Esophagus muscularis mucosa (tissue), 4 donors: ENCODE results near the gene TMCO2. TPM values are rescaled to one million over a fixed set of nuclear protein-coding genes. Genes with fewer than 3 reads are reported as not detected.

Experiments
- DNase-seq: peaks from one replicate; pipeline ENCODE4 v3.0.0-alpha.2; 2017; ENCODE audit errors: extremely low spot score
- H3K27ac ChIP-seq, 4 donors: fragments of 200-600 bp; sonication (generic); replicated peaks in 1 of 4; 1 replicate in 3 of 4; 2 replicates in 1 of 4; pipeline ENCODE4 v1.5.1; 2016 to 2019; ENCODE audit warnings: mild to moderate bottlenecking in 1 of 4
- H3K27me3 ChIP-seq, 4 donors: fragments of 200-600 bp; sonication (generic); one replicate each; pipeline versions ENCODE4 v1.5.1 to v1.6.0; 2016 to 2019
- H3K36me3 ChIP-seq, 4 donors: fragments of 200-600 bp; sonication (generic); one replicate each; pipeline ENCODE4 v1.5.1; 2016 to 2019
- H3K4me1 ChIP-seq, 4 donors: fragments of 200-600 bp; sonication (generic); one replicate each; pipeline ENCODE4 v1.5.1; 2016 to 2019
- H3K4me3 ChIP-seq, 4 donors: fragments of 200-600 bp; sonication (generic); 1 replicate in 2 of 4; 2 replicates in 2 of 4; pipeline ENCODE4 v1.5.1; 2016 to 2019; ENCODE audit warnings: mild to moderate bottlenecking in 4 of 4, moderate library complexity in 1 of 4
- H3K9me3 ChIP-seq, 4 donors: fragments of 200-600 bp; sonication (generic); 1 replicate in 3 of 4; 2 replicates in 1 of 4; pipeline ENCODE4 v1.5.1; 2016 to 2019
- EP300 ChIP-seq: sonication (generic); formaldehyde crosslinking; IDR thresholded peaks from one replicate; pipeline ENCODE4 v1.6.1; 2017; ENCODE audit warnings: antibody characterized with exemption
- POLR2A ChIP-seq: fragments of 450-650 bp; IDR thresholded peaks from one replicate; pipeline ENCODE4 v1.6.1; 2017; ENCODE audit warnings: antibody characterized with exemption, moderate library complexity, mild to moderate bottlenecking, low read depth
- POLR2AphosphoS5 ChIP-seq, 2 donors: sonication (generic); formaldehyde crosslinking; IDR thresholded peaks; one replicate each; pipeline ENCODE4 v1.6.1; 2017; ENCODE audit warnings: antibody characterized with exemption in 2 of 2
- WGBS: methylation state at CpG from one replicate; pipeline ENCODE4 v1.1.5; 2018; 5-methylcytosine and 5-hydroxymethylcytosine counted together
- intact Hi-C: fragments of 100-400 bp; cut with DNase I; formaldehyde crosslinking; loops from one replicate; pipeline ENCODE4 v1.15.1; 2023
- total RNA-seq, 4 donors: library from RNA; depleted of rRNA; stranded (reverse); fragments of >200 nt; gene quantifications; one replicate each; pipeline versions ENCODE4 v1.1.0 to v1.2.1, GENCODE V29; 2016
- TF ChIP-seq, protein P1 (sequence below), 3 experiments: fragments of 200-600 bp in 2 of 3; fragments of 450-650 bp in 1 of 3; sonication (generic) in 2 of 3; IDR thresholded peaks; one replicate each; pipeline ENCODE4 v1.5.1; 2017 to 2019; ENCODE audit warnings: antibody characterized with exemption in 3 of 3, mild to moderate bottlenecking in 2 of 3, moderate library complexity in 1 of 3

The TMCO2 gene
- total RNA-seq, 4 donors from 2014 or later: not detected

DNA sequence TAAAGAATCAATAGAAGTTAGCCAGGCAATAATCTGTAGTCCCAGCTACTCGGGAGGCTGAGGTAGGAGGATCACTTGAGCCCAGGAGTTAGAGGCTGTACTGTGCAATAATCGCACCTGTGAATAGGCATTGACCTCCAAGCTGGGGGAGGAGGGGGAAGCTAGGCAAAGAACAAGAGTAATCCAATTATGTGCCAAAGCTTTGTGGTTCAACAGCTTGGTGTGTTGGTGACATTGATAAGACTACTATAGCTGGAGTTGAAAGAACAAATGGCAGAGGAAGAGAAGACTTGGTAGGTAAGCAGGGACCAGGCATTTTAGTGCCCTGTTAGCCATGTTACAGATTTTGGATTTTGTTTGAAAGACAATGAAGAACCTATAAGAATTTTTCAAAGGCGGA, 2.1 kb upstream of the TMCO2 start:
- H3K36me3 ChIP-seq: no peaks in the 10 kb centered on the region
- no peaks in the 10 kb centered on the region for H3K9me3 ChIP-seq
- H3K27me3 ChIP-seq: no peaks in the 10 kb centered on the region
- intact Hi-C loops: no loop called here
- TF ChIP-seq POLR2AphosphoS5 (IDR thresholded peaks at IDR 0.05) (no peak), POLR2A (no peak), EP300 (no peak)
- TF ChIP-seq, protein P1, sequence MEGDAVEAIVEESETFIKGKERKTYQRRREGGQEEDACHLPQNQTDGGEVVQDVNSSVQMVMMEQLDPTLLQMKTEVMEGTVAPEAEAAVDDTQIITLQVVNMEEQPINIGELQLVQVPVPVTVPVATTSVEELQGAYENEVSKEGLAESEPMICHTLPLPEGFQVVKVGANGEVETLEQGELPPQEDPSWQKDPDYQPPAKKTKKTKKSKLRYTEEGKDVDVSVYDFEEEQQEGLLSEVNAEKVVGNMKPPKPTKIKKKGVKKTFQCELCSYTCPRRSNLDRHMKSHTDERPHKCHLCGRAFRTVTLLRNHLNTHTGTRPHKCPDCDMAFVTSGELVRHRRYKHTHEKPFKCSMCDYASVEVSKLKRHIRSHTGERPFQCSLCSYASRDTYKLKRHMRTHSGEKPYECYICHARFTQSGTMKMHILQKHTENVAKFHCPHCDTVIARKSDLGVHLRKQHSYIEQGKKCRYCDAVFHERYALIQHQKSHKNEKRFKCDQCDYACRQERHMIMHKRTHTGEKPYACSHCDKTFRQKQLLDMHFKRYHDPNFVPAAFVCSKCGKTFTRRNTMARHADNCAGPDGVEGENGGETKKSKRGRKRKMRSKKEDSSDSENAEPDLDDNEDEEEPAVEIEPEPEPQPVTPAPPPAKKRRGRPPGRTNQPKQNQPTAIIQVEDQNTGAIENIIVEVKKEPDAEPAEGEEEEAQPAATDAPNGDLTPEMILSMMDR (IDR thresholded peaks at IDR 0.05): no peak
- peaks cover 0 to 5% (median 0%) of the 10 kb centered on the region in 4 donors for H3K4me1 ChIP-seq
- no peak overlapping the region for H3K4me3 ChIP-seq
- WGBS: 96% methylated on average over 3 of the region's 3 CpGs
- H3K27ac ChIP-seq: no peak overlapping the region
- no peak for DNase-seq

DNA sequence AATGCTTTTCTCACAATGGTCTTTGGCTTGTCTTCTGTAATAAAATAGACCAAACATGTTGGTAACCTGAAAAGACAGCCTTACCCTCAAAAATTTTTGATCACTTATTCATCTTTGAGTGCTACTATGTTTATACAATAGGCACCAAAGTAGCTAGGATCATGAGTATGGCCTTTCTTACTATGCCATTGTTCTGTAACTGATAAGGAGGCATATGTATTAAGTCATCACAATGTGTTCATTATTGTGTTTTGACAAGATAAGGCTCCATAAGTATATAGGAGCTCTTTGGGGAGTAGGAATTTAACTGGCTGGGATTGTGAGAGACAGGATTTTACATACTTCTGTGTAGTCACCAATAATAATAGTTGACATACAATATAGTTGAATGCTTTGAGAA, 675 bp downstream of the TMCO2 start:
- intact Hi-C loops: no loop called here
- Histone ChIP-seq H3K27ac (no peak overlapping the region), H3K4me1 (peaks cover 0 to 5% (median 0%) of the 10 kb centered on the region in 4 donors), H3K36me3 (no peaks in the 10 kb centered on the region), H3K4me3 (no peak overlapping the region), H3K9me3 (no peaks in the 10 kb centered on the region), H3K27me3 (no peaks in the 10 kb centered on the region)
- TF ChIP-seq EP300: no peak
- no peak for TF ChIP-seq POLR2AphosphoS5 (IDR thresholded peaks at IDR 0.05)
- TF ChIP-seq POLR2A: no peak
- TF ChIP-seq, protein P1 (IDR thresholded peaks at IDR 0.05): no peak
- DNase-seq: no peak

DNA sequence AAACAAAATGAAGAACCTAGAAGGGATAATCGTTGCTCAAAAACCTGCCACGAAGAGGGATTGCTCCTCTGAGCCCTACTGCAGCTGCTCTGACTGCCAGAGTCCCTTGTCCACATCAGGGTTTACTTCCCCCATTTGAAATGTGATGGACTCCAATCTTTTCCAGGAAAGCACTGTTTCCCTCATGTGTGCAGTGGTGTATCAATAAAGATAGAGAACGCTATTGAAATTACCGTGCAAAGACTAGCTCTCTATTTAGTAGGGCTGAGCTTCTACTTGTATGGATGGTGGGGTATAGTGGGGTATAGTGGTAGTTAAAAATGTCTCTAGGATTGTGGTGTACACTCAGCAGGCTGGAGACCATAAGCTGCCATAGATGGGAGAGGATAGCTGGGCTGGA, 3.7 kb downstream of the TMCO2 start:
- Histone ChIP-seq H3K9me3 (no peaks in the 10 kb centered on the region), H3K36me3 (no peaks in the 10 kb centered on the region), H3K4me3 (no peak overlapping the region), H3K27ac (no peak overlapping the region), H3K27me3 (no peaks in the 10 kb centered on the region), H3K4me1 (peaks cover 10 to 15% (median 12%) of the 10 kb centered on the region in 4 donors)
- WGBS: 79% methylated on average over 4 of the region's 4 CpGs
- intact Hi-C loops: loop anchor here (10.0 kb wide), 1 partner anchor 297 kb away; the partner anchor contains the start of gene MFSD2A
- TF ChIP-seq, protein P1 (IDR thresholded peaks at IDR 0.05): no peak
- TF ChIP-seq POLR2AphosphoS5 (IDR thresholded peaks at IDR 0.05) (no peak), POLR2A (no peak), EP300 (no peak)
- DNase-seq: no peak

DNA sequence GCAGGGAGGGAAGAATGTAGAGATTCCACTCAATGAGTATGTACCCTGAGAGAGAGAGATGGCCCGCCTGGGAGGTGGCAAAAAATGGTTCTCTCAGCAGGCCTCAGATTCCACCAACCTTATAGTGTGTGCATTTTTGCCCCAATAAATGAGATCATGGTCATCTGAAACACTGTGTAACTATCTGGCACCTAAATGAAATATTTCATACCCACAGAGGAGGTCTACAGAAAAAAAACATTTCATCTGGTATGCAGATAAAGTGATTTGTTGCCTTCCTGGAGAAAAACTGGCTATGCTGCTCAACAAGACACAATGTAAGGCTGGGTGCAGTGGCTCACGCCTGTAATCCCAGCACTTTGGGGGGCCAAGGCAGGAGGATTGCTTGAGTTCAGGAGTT, 4.9 kb downstream of the TMCO2 start:
- no peak for TF ChIP-seq EP300
- TF ChIP-seq, protein P1 (IDR thresholded peaks at IDR 0.05): no peak
- TF ChIP-seq POLR2A: no peak
- TF ChIP-seq POLR2AphosphoS5 (IDR thresholded peaks at IDR 0.05): no peak
- Histone ChIP-seq H3K36me3 (no peaks in the 10 kb centered on the region), H3K27ac (no peak overlapping the region), H3K9me3 (no peaks in the 10 kb centered on the region), H3K4me1 (peaks cover 15 to 22% (median 17%) of the 10 kb centered on the region in 4 donors), H3K4me3 (no peak overlapping the region), H3K27me3 (no peaks in the 10 kb centered on the region)
- no peak for DNase-seq
- intact Hi-C loops: loop anchor here (10.0 kb wide), 1 partner anchor 298 kb away; the partner anchor contains the start of gene MFSD2A
- WGBS: 87% methylated on average over 2 of the region's 2 CpGs

DNA sequence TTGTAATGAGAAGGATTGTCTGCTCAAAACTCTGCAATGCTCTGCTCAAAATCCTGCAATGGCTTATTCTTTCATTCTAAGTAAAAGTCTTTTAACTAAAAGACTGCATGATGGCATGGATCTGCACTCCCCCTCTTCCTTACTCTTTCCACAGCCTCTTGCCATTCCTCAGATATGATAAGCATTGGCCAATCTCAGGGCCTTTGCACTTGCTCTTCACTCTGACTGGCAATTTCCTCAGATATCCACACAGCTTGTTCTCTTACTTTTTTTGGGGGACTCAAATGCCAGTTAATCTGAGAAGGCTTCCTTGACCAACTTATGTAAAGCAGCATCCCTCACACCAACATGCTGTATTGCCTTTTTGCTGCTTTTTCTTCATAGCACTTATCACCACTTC, 7.5 kb downstream of the TMCO2 start:
- Histone ChIP-seq H3K27ac (no peak overlapping the region), H3K9me3 (no peaks in the 10 kb centered on the region), H3K4me1 (peaks cover 30 to 40% (median 34%) of the 10 kb centered on the region in 4 donors), H3K27me3 (no peaks in the 10 kb centered on the region), H3K36me3 (peaks cover 0 to 2% (median under 1%) of the 10 kb centered on the region in 4 donors), H3K4me3 (no peak overlapping the region)
- TF ChIP-seq POLR2AphosphoS5 (IDR thresholded peaks at IDR 0.05): no peak
- TF ChIP-seq, protein P1 (IDR thresholded peaks at IDR 0.05): no peak
- no peak for TF ChIP-seq EP300
- no peak for TF ChIP-seq POLR2A
- no peak for DNase-seq
- intact Hi-C loops: loop anchor here (5.0 to 10.0 kb wide), 3 partner anchors 62 to 300 kb away; partner anchors contain the start of genes COL9A2, MFSD2A and RLF
